Measurements from ENCODE around the gene NDRG4.

DNA sequence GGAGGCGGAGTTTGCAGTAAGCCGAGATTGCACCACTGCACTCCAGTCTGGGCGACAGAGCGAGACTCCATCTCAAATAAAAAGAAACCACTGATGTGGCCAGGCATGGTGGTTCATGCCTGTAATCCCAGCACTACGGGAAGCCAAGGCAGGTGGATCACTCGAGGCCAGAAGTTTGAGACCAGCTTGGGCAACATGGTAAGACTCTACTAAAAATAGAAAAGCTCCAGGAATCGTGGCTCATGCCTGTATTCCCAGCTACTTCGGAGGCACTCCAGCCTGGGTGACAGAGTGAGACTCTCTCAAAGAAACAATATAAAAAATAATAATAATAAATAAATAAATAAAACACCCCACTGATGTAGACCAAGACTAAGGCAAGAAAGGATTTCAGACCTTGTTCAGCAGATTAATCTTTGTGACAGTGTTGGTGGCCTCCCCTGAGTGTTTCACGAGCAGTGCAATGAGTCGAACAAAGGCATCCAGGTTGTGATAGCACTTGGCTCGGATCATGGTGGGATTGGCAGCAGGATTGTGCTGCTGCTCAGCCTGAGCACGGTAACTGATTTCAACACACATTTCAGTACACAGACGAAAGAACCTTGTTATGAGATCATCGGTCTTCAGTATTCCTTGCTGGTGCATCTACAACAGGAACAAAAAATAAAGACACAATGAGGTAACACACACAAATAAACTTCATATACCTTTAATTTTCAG, 34.0 kb downstream of the NDRG4 start:
- TF ChIP-seq, protein P1, sequence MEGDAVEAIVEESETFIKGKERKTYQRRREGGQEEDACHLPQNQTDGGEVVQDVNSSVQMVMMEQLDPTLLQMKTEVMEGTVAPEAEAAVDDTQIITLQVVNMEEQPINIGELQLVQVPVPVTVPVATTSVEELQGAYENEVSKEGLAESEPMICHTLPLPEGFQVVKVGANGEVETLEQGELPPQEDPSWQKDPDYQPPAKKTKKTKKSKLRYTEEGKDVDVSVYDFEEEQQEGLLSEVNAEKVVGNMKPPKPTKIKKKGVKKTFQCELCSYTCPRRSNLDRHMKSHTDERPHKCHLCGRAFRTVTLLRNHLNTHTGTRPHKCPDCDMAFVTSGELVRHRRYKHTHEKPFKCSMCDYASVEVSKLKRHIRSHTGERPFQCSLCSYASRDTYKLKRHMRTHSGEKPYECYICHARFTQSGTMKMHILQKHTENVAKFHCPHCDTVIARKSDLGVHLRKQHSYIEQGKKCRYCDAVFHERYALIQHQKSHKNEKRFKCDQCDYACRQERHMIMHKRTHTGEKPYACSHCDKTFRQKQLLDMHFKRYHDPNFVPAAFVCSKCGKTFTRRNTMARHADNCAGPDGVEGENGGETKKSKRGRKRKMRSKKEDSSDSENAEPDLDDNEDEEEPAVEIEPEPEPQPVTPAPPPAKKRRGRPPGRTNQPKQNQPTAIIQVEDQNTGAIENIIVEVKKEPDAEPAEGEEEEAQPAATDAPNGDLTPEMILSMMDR (IDR thresholded peaks at IDR 0.05) = no peak
- TF ChIP-seq POLR2A (IDR thresholded peaks at IDR 0.05) = no peak

Measured in ovary (tissue), 3 donors.